ENCODE data around the gene KCNG2. TPM values are rescaled to one million over a fixed set of nuclear protein-coding genes. Genes with fewer than 3 reads are reported as not detected.

Gene KCNG2
- total RNA-seq, 2 experiments from 2014 or later: not detected

DNA sequence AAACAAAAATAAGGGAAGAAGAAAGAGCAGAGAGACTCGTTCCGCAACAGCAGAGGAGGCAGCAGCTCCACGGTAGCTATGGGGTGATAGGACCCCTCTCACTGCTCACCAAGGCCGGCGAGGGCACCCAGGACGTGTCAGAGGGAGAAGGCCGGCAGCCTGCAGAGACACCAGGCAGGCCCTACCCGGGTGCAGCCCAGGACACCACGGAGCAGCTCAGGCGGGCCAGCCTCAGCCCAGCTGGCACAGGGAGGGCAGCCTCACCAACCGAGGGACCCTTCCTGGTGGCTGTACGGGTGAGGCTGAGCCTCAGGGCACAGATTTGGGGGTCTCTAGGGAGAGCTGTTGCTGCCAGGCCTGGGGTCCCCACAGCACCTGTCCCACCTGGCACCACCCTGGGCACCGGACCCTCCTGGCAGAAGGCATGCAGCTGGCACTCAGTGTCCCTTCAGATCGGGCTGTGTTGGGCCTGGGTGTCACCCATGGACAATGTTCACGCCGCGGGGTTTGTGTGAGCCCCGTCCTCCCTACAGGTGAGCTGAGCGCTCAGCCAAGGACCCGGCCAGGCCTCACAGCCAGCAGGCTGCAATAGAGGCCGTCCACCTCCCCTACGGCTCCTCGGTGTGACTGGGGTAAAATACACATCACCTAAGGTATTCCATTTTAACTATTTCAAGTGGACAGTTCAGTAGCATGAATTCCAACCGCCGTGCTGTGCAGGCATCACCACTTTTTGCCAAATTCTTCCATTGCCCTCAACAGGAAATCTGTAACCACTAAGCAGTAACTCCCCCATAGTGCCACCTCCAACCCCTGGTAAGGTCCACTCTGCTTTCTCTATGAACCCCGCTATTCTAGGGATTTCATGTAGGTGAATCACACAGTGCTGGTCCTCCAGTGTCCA, 21.6 kb downstream of the KCNG2 start:
- peak overlapping the region; percentile 74 for H3K4me2 ChIP-seq (ENCODE audit: low read length)
- DNase-seq (ENCODE audit: low spot score): no peak
- no peaks in the 10 kb centered on the region for H3K9me2 ChIP-seq (ENCODE audit: insufficient read depth, low read length)
- CTCF ChIA-PET (ENCODE audit: unreplicated experiment): no interaction called here
- no peaks in the 10 kb centered on the region for H3K36me3 ChIP-seq (ENCODE audit: insufficient read depth, low read length)
- intact Hi-C loops (cut with micrococcal nuclease; ENCODE audit: unreplicated experiment): no loop called here
- H3K9me3 ChIP-seq (ENCODE audit: low read length): no peaks in the 10 kb centered on the region
- H3K4me3 ChIP-seq (ENCODE audit: low read depth, low read length, poor library complexity, severe bottlenecking): no peak overlapping the region
- no peaks in the 10 kb centered on the region for H4K20me1 ChIP-seq (ENCODE audit: insufficient read depth, low read length)
- BruUV-seq (replicated peaks): no TSS peak
- no peaks in the 10 kb centered on the region for H3K79me2 ChIP-seq (ENCODE audit: insufficient read depth, low read depth, low read length)
- POLR2A ChIA-PET: interaction anchor here (1.1 to 1.5 kb wide), 2 partner anchors 24 to 40 kb away, joined by 3 read pairs; no protein-coding TSS in a partner anchor
- peaks cover 30% of the 10 kb centered on the region for H3K4me1 ChIP-seq (ENCODE audit: insufficient read depth, low read length, poor library complexity, severe bottlenecking)
- peak overlapping the region; percentile 54 for H3K27ac ChIP-seq (ENCODE audit: low read depth, low read length, poor library complexity, severe bottlenecking)
- TF ChIP-seq, protein P1, sequence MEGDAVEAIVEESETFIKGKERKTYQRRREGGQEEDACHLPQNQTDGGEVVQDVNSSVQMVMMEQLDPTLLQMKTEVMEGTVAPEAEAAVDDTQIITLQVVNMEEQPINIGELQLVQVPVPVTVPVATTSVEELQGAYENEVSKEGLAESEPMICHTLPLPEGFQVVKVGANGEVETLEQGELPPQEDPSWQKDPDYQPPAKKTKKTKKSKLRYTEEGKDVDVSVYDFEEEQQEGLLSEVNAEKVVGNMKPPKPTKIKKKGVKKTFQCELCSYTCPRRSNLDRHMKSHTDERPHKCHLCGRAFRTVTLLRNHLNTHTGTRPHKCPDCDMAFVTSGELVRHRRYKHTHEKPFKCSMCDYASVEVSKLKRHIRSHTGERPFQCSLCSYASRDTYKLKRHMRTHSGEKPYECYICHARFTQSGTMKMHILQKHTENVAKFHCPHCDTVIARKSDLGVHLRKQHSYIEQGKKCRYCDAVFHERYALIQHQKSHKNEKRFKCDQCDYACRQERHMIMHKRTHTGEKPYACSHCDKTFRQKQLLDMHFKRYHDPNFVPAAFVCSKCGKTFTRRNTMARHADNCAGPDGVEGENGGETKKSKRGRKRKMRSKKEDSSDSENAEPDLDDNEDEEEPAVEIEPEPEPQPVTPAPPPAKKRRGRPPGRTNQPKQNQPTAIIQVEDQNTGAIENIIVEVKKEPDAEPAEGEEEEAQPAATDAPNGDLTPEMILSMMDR (conservative IDR thresholded peaks at IDR 0.05; ENCODE audit: low read length): no peak
- no peak for TF ChIP-seq EZH2phosphoT487 (IDR thresholded peaks at IDR 0.05; ENCODE audit: borderline replicate concordance, low read depth, low read length)
- H2AFZ ChIP-seq (ENCODE audit: low read length): no peak overlapping the region

DNA sequence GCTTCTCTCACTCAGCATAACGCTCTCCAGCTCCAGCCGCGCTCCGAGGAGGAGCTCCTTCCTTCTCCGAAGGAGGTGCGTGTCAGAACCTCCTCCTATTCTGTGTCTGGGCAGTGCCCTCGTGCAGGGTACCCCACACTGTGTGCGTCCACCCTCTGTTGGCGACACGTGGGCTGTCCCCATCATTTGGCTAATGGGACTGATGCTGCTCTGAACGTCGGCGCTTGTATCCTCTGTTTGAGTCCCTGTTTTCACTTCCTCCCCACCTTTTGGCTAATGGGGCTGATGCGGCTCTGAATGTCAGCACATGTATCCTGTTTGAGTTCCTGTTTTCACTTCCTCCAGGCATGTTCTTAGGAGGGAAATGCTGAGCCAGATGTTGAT, 22.2 kb downstream of the KCNG2 start:
- ChIA-PET POLR2A (interaction anchor here (1.5 kb wide), 1 partner anchor 41 kb away, joined by 3 read pairs; no protein-coding TSS in a partner anchor), CTCF (ENCODE audit: unreplicated experiment) (no interaction called here)
- no peaks in the 10 kb centered on the region for H4K20me1 ChIP-seq (ENCODE audit: insufficient read depth, low read length)
- no peak overlapping the region for H2AFZ ChIP-seq (ENCODE audit: low read length)
- no peak overlapping the region for H3K4me3 ChIP-seq (ENCODE audit: low read depth, low read length, poor library complexity, severe bottlenecking)
- peaks cover 33% of the 10 kb centered on the region for H3K4me1 ChIP-seq (ENCODE audit: insufficient read depth, low read length, poor library complexity, severe bottlenecking)
- intact Hi-C loops (cut with micrococcal nuclease; ENCODE audit: unreplicated experiment): no loop called here
- BruUV-seq (replicated peaks): no TSS peak
- H3K27ac ChIP-seq (ENCODE audit: low read depth, low read length, poor library complexity, severe bottlenecking): peak overlapping the region; percentile 54
- TF ChIP-seq EZH2phosphoT487 (IDR thresholded peaks at IDR 0.05; ENCODE audit: borderline replicate concordance, low read depth, low read length): no peak
- TF ChIP-seq, protein P1 (conservative IDR thresholded peaks at IDR 0.05; ENCODE audit: low read length): no peak
- H3K4me2 ChIP-seq (ENCODE audit: low read length): peak overlapping the region; percentile 74
- no peaks in the 10 kb centered on the region for H3K36me3 ChIP-seq (ENCODE audit: insufficient read depth, low read length)
- no peaks in the 10 kb centered on the region for H3K9me2 ChIP-seq (ENCODE audit: insufficient read depth, low read length)
- DNase-seq (ENCODE audit: low spot score): peak; percentile 82
- no peaks in the 10 kb centered on the region for H3K79me2 ChIP-seq (ENCODE audit: insufficient read depth, low read depth, low read length)
- H3K9me3 ChIP-seq (ENCODE audit: low read length): no peaks in the 10 kb centered on the region

DNA sequence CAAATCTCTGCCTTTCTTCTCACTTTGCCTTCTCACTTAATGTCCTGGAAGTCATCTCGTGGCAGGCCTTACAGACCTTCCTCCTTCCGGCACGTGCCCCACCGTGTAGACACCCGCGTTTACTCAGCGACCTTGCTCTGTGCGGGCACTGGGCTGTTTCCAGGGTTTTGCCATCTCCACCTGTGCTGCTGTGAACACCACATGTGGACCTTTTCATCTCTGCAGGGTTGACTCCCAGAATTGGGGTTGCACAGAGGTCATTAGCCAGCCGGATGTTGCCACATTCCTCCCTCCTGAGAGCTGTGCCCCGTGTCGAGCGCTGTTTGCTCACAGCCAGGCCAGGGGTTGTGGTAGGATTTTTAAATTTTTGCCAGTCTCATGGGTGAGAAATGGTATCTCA, 25.4 kb downstream of the KCNG2 start:
- H3K4me2 ChIP-seq (ENCODE audit: low read length): no peak overlapping the region
- peaks cover 38% of the 10 kb centered on the region for H3K4me1 ChIP-seq (ENCODE audit: insufficient read depth, low read length, poor library complexity, severe bottlenecking)
- intact Hi-C loops (cut with micrococcal nuclease; ENCODE audit: unreplicated experiment): no loop called here
- H3K27ac ChIP-seq (ENCODE audit: low read depth, low read length, poor library complexity, severe bottlenecking): no peak overlapping the region
- TF ChIP-seq EZH2phosphoT487 (IDR thresholded peaks at IDR 0.05; ENCODE audit: borderline replicate concordance, low read depth, low read length): no peak
- TF ChIP-seq, protein P1 (conservative IDR thresholded peaks at IDR 0.05; ENCODE audit: low read length): no peak
- no peaks in the 10 kb centered on the region for H4K20me1 ChIP-seq (ENCODE audit: insufficient read depth, low read length)
- no TSS peak for BruUV-seq (replicated peaks)
- no peak overlapping the region for H2AFZ ChIP-seq (ENCODE audit: low read length)
- POLR2A ChIA-PET: no interaction called here
- no peaks in the 10 kb centered on the region for H3K9me2 ChIP-seq (ENCODE audit: insufficient read depth, low read length)
- no peaks in the 10 kb centered on the region for H3K9me3 ChIP-seq (ENCODE audit: low read length)
- DNase-seq (ENCODE audit: low spot score): no peak
- CTCF ChIA-PET (ENCODE audit: unreplicated experiment): no interaction called here
- no peaks in the 10 kb centered on the region for H3K36me3 ChIP-seq (ENCODE audit: insufficient read depth, low read length)
- no peak overlapping the region for H3K4me3 ChIP-seq (ENCODE audit: low read depth, low read length, poor library complexity, severe bottlenecking)
- H3K79me2 ChIP-seq (ENCODE audit: insufficient read depth, low read depth, low read length): no peaks in the 10 kb centered on the region

All from OCI-LY7 (cell line).